Right renal cortex interstitium (tissue), 3 donors: ENCODE data around the gene PKDREJ. TPM values are rescaled to one million over a fixed set of nuclear protein-coding genes. Genes with fewer than 3 reads are reported as not detected.

ENCODE experiments used
- DNase-seq, 3 donors: peaks; one replicate each; pipeline ENCODE4 v3.0.0-alpha.2; 2013; ENCODE audit warnings: low read depth in 3 of 3, low spot score in 2 of 3
- polyA plus RNA-seq, 3 donors: library from polyadenylated mRNA; unstranded; fragments of 120-200 nt; gene quantifications; one replicate each; pipeline ENCODE4 v1.2.1, GENCODE V29; 2013; ENCODE audit not compliant: insufficient read length in 3 of 3

Gene PKDREJ
- polyA plus RNA-seq, 3 donors: 0.28 to 0.44 (median 0.37) TPM

GRCh38 chr22:46241396-46242007, 21.6 kb downstream of the PKDREJ start:
- DNase-seq: no peak

GRCh38 chr22:46240907-46241306, 22.2 kb downstream of the PKDREJ start:
- DNase-seq: no peak

DNA sequence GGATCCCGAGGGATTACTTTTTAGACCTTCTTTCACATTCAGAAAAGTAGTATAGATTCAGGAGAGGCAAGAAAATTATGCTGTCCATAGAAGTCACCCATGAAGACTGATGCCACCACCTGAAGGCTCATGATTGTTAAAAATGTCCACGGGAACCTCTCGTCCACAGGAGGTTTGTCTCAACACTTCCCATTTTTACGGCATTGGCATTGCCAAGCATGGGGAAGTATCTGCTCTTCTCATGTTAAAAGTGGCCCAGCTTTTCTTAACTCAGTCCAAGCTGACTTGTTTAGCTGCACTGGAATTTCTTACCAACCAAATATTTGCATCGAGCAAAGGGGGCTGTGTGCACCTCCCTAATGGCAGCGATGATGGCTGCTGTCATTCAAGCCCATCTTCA, 22.6 kb downstream of the PKDREJ start:
- DNase-seq: no peak

DNA sequence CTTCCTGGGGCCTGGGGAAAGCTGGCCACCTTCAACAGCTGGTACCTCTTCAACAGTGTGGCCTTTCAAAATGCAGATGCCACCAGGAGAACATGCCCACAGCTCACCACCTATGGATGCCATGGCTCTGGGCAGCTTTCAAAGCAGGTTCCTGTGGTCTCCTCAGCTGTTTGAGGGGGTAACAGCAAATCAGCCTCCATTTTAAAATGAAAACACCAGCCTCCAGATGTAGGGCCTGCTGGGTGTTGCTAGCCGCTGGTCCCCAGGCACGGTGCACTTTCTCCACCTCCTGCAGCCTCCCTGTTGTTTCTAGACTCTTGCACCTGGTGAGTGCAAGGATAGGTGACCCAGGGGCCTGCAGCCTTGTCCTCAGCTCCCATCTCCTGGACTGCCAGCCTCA, 23.1 kb downstream of the PKDREJ start:
- no peak for DNase-seq

GRCh38 chr22:46239261-46240048, 23.7 kb downstream of the PKDREJ start:
- no peak for DNase-seq

DNA sequence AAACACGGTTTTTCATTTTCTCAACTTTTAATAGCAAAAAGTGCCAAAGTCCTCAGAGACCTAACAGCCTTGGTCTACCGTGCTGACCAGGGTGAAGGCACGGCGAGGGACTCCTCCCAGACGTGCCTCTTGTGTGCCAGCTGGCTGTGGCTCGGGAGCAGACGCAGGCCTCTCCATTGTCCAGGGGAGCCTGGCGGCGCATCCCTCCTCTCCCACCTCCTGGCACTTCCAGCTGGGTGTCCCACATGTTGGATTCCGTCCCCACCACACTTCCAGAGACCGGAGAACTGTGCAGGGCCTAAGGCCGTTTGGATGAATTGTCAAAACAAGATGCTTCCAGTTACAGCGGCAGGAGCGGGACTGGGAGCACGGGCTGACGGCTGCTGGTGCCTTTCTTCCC, 24.6 kb downstream of the PKDREJ start:
- DNase-seq: no peak

GRCh38 chr22:46237453-46238124, 25.6 kb downstream of the PKDREJ start:
- DNase-seq: no peak

GRCh38 chr22:46234969-46235368, 28.2 kb downstream of the PKDREJ start:
- no peak for DNase-seq

DNA sequence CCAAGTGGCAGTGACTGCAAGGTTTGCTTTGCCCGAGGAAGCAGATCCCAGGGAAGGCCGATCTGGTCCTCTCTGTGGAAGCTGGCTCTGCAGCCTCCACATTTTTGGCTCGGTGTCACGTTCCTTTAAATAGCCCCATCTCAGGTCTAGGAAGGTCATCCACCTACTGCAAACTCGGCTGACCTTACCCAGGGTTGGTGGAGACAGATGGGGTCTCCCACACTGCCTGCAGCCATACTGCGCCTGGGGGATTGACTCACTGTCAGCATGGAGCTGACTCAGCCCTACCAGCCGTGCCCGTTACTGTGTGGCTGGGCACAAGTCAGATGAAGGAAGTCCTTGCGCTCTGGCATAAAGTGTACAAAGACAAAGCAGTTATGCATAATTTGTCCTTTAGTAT, 29.9 kb downstream of the PKDREJ start:
- DNase-seq: no peak

GRCh38 chr22:46230262-46230901, 32.8 kb downstream of the PKDREJ start:
- no peak for DNase-seq

GRCh38 chr22:46229701-46230100, 33.4 kb downstream of the PKDREJ start:
- no peak for DNase-seq

GRCh38 chr22:46226577-46226976, 36.6 kb downstream of the PKDREJ start:
- no peak for DNase-seq

GRCh38 chr22:46225631-46226030, 37.5 kb downstream of the PKDREJ start:
- no peak for DNase-seq

DNA sequence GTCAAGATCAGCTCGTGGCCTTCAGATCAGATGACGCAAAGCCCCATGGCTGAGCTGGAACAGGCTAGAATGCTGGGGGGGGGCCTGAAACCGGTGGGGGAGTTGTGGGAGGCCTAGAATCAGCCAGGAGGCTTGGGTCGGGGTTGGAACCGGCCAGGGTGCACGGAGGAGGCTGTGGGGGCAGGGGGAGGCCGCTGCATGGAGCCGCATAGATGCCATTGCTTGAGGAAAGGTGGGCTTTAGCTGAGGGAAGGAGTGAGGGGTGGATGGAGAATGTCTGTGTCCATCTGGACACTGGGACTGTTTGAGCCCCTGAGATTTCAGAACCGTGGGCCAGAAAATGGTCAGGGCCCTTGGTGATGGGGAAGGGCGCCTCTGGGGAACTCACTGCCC, 38.2 kb downstream of the PKDREJ start:
- DNase-seq: no peak

- DNase-seq: no peak
Observed at GRCh38 chr22:46224044-46224897, 38.9 kb downstream of the PKDREJ start.

DNA sequence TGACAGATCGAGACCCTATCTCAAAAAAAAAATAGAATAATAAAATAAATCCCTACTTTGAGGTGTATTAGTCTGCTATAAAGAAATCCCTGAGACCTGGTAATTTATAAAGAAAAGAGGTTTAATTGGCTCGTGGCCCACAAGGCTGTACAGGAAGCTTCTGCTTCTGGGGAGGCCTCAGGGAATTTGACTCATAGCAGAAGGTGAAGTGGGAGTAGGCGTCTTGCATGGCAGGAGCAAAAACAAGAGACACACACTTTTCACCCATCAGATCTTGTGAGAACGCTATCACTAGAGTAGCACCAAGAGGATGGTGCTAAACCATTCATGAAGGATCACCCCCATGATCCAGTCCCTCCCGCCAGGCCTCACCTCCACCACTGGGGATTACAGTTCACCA, 42.2 kb downstream of the PKDREJ start:
- DNase-seq: no peak

DNA sequence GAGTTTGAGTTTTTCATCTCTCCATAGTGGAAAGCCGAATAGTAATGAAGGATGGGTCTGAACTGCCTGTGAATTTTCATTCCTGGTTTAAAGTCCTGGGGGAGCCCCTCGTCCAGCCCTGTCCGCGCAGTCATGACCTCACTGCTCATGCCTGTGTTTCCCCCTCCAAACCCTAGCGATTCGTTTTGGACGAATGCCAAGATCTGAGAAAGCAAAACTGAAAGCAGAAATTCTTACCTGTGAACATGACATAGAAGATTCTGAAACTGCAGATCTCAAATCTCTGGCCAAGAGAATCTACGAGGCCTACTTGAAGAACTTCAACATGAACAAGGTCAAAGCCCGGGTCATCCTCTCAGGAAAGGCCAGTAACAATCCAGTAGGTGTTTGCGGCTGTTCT, 43.5 kb downstream of the PKDREJ start:
- no peak for DNase-seq

DNA sequence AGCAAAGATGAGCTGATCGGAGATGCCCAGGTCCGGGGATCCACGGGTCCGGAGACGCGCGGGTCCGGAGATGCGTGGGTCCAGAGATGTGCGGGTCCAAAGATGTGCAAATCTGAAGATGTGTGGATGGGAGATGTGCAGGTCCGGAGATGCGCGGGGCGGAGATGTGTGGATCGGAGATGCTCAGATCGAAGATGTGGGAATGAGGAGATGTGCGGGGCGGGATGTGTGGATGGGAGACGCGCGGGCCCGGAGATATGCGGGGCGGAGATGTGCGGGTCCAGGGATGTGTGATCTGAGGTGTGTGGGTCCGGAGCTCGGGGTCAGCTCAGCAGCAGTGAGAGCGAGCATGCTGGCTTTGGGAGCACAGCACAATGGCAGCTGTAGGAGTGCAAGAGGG, 48.5 kb downstream of the PKDREJ start:
- DNase-seq: no peak

- DNase-seq: no peak
Observed at GRCh38 chr22:46214149-46214548, 49.0 kb downstream of the PKDREJ start.

GRCh38 chr22:46213052-46213451, 50.1 kb downstream of the PKDREJ start:
- DNase-seq: no peak

- no peak for DNase-seq
Observed at GRCh38 chr22:46212195-46212594, 50.9 kb downstream of the PKDREJ start.
